SU-DHL-6 (cell line): ENCODE measurements around the gene ZNF563.

Source experiments
- CTCF ChIP-seq: fragments of 200-600 bp; sonication (generic); IDR thresholded peaks from one replicate; pipeline ENCODE4 v1.5.1; 2017; ENCODE audit warnings: antibody characterized with exemption, mild to moderate bottlenecking, low read length, moderate library complexity; ENCODE audit not compliant: insufficient read depth, poor library complexity, severe bottlenecking
- EZH2phosphoT487 ChIP-seq: fragments of 200-600 bp; sonication (generic), shearing (Covaris generic); conservative IDR thresholded peaks from 2 replicates; pipeline ENCODE4 v1.6.1; 2018; ENCODE audit warnings: mild to moderate bottlenecking, antibody characterized with exemption, low read length, moderate library complexity, mixed read lengths

- TF ChIP-seq EZH2phosphoT487 (no peak), CTCF (no peak)
Observed at GRCh38 chr19:12287958-12288500, 45.4 kb downstream of the ZNF563 start.
